ENCODE measurements around the gene KMT5B.

KMT5B gene

GRCh38 chr11:68142441-68143309, 70.4 kb downstream of the KMT5B start:
- no peak for DNase-seq (ENCODE audit: low spot score)

GRCh38 chr11:68142028-68142412, 71.1 kb downstream of the KMT5B start:
- DNase-seq (ENCODE audit: low spot score): no peak

GRCh38 chr11:68141246-68142027, 71.7 kb downstream of the KMT5B start:
- no peak for DNase-seq (ENCODE audit: low spot score)

GRCh38 chr11:68140496-68141245, 72.4 kb downstream of the KMT5B start:
- no peak for DNase-seq (ENCODE audit: low spot score)

- no peak for DNase-seq (ENCODE audit: low spot score)
These were observed 74.9 kb downstream of the KMT5B start for GRCh38 chr11:68138237-68138636.

- no peak for DNase-seq (ENCODE audit: low spot score)
These were observed 75.3 kb downstream of the KMT5B start for GRCh38 chr11:68137833-68138232.

GRCh38 chr11:68136866-68137265, 76.2 kb downstream of the KMT5B start:
- no peak for DNase-seq (ENCODE audit: low spot score)

- no peak for DNase-seq (ENCODE audit: low spot score)
These were observed 77.9 kb downstream of the KMT5B start for GRCh38 chr11:68135161-68135560.

- DNase-seq (ENCODE audit: low spot score): no peak
These were observed 79.3 kb downstream of the KMT5B start for GRCh38 chr11:68133761-68134160.

GRCh38 chr11:68130121-68130520, 83.0 kb downstream of the KMT5B start:
- no peak for DNase-seq (ENCODE audit: low spot score)

- DNase-seq (ENCODE audit: low spot score): peak; percentile 64
These were observed 84.3 kb downstream of the KMT5B start for GRCh38 chr11:68128682-68129327.

- DNase-seq (ENCODE audit: low spot score): peak; percentile 64
These were observed 85.1 kb downstream of the KMT5B start for GRCh38 chr11:68127714-68128681.

- no peak for DNase-seq (ENCODE audit: low spot score)
These were observed 87.9 kb downstream of the KMT5B start for GRCh38 chr11:68125164-68125563.

- DNase-seq (ENCODE audit: low spot score): no peak
These were observed 90.1 kb downstream of the KMT5B start for GRCh38 chr11:68122936-68123539.

- peak; percentile 98 for DNase-seq (ENCODE audit: low spot score)
These were observed 91.8 kb downstream of the KMT5B start, which contains the start of gene CHKA for GRCh38 chr11:68121067-68121899. CHKA (minus strand) TSS chr11:68121388; CDS start chr11:68121177, 211 bp downstream.

- DNase-seq (ENCODE audit: low spot score): peak; percentile 32
These were observed 92.6 kb downstream of the KMT5B start for GRCh38 chr11:68120273-68121066.

- no peak for DNase-seq (ENCODE audit: low spot score)
These were observed 94.2 kb downstream of the KMT5B start for GRCh38 chr11:68118706-68119448.

Measured in AG08396 (cell line).